IMR-90 (cell line): ENCODE results near the gene FAM193B. TPM values are rescaled to one million over a fixed set of nuclear protein-coding genes. Genes with fewer than 3 reads are reported as not detected.

Experiments
- ATAC-seq: fragments of 200-7000 bp; cut with Tn5 transposase; 2 replicates; pipeline ENCODE4 v1.9.1; 2020; ENCODE audit warnings: low read depth, mild to moderate bottlenecking, moderate library complexity
- BruUV-seq: library from RNA; stranded (reverse); fragments of 400-500 nt; replicated peaks from 2 replicates; lab custom pipeline; 2021; lab: Mats Ljungman, UMichigan
- CTCF ChIA-PET: fragments of 300-600 bp; formaldehyde crosslinking; extraction: SDS; loops from one replicate; lab custom pipeline; 2021; ENCODE audit warnings: antibody characterized with exemption; lab: Yijun Ruan, JAX
- POLR2A ChIA-PET: fragments of 300-600 bp; sonication (Branson Sonifier 250); formaldehyde crosslinking; loops from one replicate; lab custom pipeline; 2022; ENCODE audit warnings: antibody characterized with exemption; ENCODE audit not compliant: unreplicated experiment; lab: Charles Lee
- DNase-seq: peaks from one replicate; pipeline ENCODE4 v3.0.0; 2013
- H2AFZ ChIP-seq: replicated peaks from 2 replicates; pipeline ENCODE3; 2013; ENCODE audit warnings: low read length, mild to moderate bottlenecking; ENCODE audit not compliant: poor library complexity
- H2AK5ac ChIP-seq: 2 replicates; pipeline ENCODE4 v1.6.1; 2013; ENCODE audit warnings: low read depth, low read length, inconsistent platforms
- H2AK9ac ChIP-seq: replicated peaks from 2 replicates; pipeline ENCODE3; 2013; ENCODE audit warnings: mild to moderate bottlenecking, low read depth, low read length, moderate library complexity; ENCODE audit not compliant: poor library complexity
- H2BK120ac ChIP-seq: 2 replicates; pipeline ENCODE4 v1.6.1; 2013; ENCODE audit warnings: low read depth, low read length, inconsistent platforms
- H2BK15ac ChIP-seq: 3 replicates; pipeline ENCODE4 v1.6.1; 2013; ENCODE audit warnings: low read depth, low read length, inconsistent platforms
- H2BK20ac ChIP-seq: 2 replicates; pipeline ENCODE4 v1.6.1; 2013; ENCODE audit warnings: low read depth, mild to moderate bottlenecking, inconsistent platforms, low read length, moderate library complexity
- H2BK5ac ChIP-seq: 2 replicates; pipeline ENCODE4 v1.6.1; 2013; ENCODE audit warnings: mild to moderate bottlenecking, low read depth, low read length, inconsistent platforms; ENCODE audit not compliant: poor library complexity, severe bottlenecking
- H3K14ac ChIP-seq: replicated peaks from 2 replicates; pipeline ENCODE4 v1.6.1; 2013; ENCODE audit warnings: low read depth, low read length, inconsistent platforms
- H3K18ac ChIP-seq: 2 replicates; pipeline ENCODE4 v1.6.1; 2013; ENCODE audit warnings: low read depth, low read length, control low read depth
- H3K23ac ChIP-seq: 2 replicates; pipeline ENCODE4 v1.6.1; 2013; ENCODE audit warnings: low read depth, low read length, inconsistent platforms
- H3K27ac ChIP-seq: 2 replicates; pipeline ENCODE4 v1.5.1; 2013; ENCODE audit warnings: mild to moderate bottlenecking, control low read depth, low read length; ENCODE audit not compliant: insufficient read depth
- H3K27me3 ChIP-seq: 2 replicates; pipeline ENCODE4 v1.6.1; 2013; ENCODE audit warnings: low read length; ENCODE audit not compliant: control insufficient read depth, insufficient read depth
- H3K36me3 ChIP-seq: 2 replicates; pipeline ENCODE4 v1.6.1; 2013; ENCODE audit warnings: low read length, mixed read lengths; ENCODE audit not compliant: control insufficient read depth, insufficient read depth
- H3K4ac ChIP-seq: 2 replicates; pipeline ENCODE4 v1.6.1; 2013; ENCODE audit warnings: low read depth, low read length, inconsistent platforms
- H3K4me1 ChIP-seq: 2 replicates; pipeline ENCODE4 v1.6.1; 2013; ENCODE audit warnings: low read length, mixed read lengths; ENCODE audit not compliant: control insufficient read depth, insufficient read depth
- H3K4me2 ChIP-seq: 2 replicates; pipeline ENCODE4 v1.6.1; 2013; ENCODE audit warnings: low read depth, mild to moderate bottlenecking, control low read depth, low read length, moderate library complexity
- H3K4me3 ChIP-seq: 2 replicates; pipeline ENCODE4 v1.5.1; 2013; ENCODE audit warnings: low read depth, mild to moderate bottlenecking, control low read depth, low read length, moderate library complexity; ENCODE audit not compliant: insufficient read depth
- H3K56ac ChIP-seq: 2 replicates; pipeline ENCODE4 v1.6.1; 2013; ENCODE audit warnings: low read length, inconsistent platforms; ENCODE audit not compliant: insufficient read depth; ENCODE audit errors: extremely low read depth
- H3K79me1 ChIP-seq, 2 experiments: 2 replicates each; pipeline ENCODE4 v1.6.1; 2013; ENCODE audit warnings: low read length in 2 of 2, inconsistent platforms in 1 of 2, low read depth in 1 of 2
- H3K9ac ChIP-seq: 2 replicates; pipeline ENCODE4 v1.6.1; 2013; ENCODE audit warnings: low read depth, low read length, control low read depth
- H3K9me1 ChIP-seq: 2 replicates; pipeline ENCODE4 v1.6.1; 2013; ENCODE audit warnings: low read length, inconsistent platforms; ENCODE audit not compliant: insufficient read depth
- H3K9me3 ChIP-seq: 2 replicates; pipeline ENCODE4 v1.6.1; 2013; ENCODE audit warnings: low read length; ENCODE audit not compliant: control insufficient read depth, insufficient read depth
- H4K20me1 ChIP-seq: 2 replicates; pipeline ENCODE4 v1.6.1; 2013; ENCODE audit warnings: low read length, inconsistent platforms; ENCODE audit not compliant: insufficient read depth
- H4K5ac ChIP-seq: 2 replicates; pipeline ENCODE4 v1.6.1; 2013; ENCODE audit warnings: mild to moderate bottlenecking, low read depth, low read length, control low read depth
- H4K8ac ChIP-seq, 2 experiments: 2 replicates each; pipeline ENCODE4 v1.6.1; 2013; ENCODE audit warnings: low read depth in 2 of 2, low read length in 2 of 2, control low read depth in 1 of 2, inconsistent platforms in 1 of 2
- H4K91ac ChIP-seq: 2 replicates; pipeline ENCODE4 v1.6.1; 2013; ENCODE audit warnings: low read depth, low read length, inconsistent platforms; ENCODE audit not compliant: insufficient read depth
- BHLHE40 ChIP-seq: fragments of 150-350 bp; IDR thresholded peaks from 2 replicates; pipeline ENCODE4 v1.6.1; 2016; ENCODE audit warnings: mild to moderate bottlenecking, low read depth, low read length
- CEBPB ChIP-seq: IDR thresholded peaks from 2 replicates; pipeline ENCODE4 v1.6.1; 2012; ENCODE audit warnings: low read depth, low read length, improper control_type of control experiment
- CHD1 ChIP-seq: IDR thresholded peaks from 2 replicates; pipeline ENCODE4 v1.6.1; 2012; ENCODE audit warnings: low read depth, low read length, improper control_type of control experiment
- ELK1 ChIP-seq: fragments of 150-350 bp; IDR thresholded peaks from 2 replicates; pipeline ENCODE4 v1.6.1; 2016; ENCODE audit warnings: low read depth, mild to moderate bottlenecking, low read length, moderate library complexity, borderline replicate concordance
- FOS ChIP-seq: fragments of 150-350 bp; IDR thresholded peaks from 2 replicates; pipeline ENCODE4 v1.6.1; 2016; ENCODE audit warnings: low read depth, low read length
- MAFK ChIP-seq: IDR thresholded peaks from 2 replicates; pipeline ENCODE4 v1.6.1; 2012; ENCODE audit warnings: low read depth, low read length, improper control_type of control experiment
- MAZ ChIP-seq: IDR thresholded peaks from 2 replicates; pipeline ENCODE4 v1.6.1; 2012; ENCODE audit warnings: low read depth, mild to moderate bottlenecking, low read length, improper control_type of control experiment, moderate library complexity, borderline replicate concordance
- MXI1 ChIP-seq: IDR thresholded peaks from 2 replicates; pipeline ENCODE4 v1.6.1; 2012; ENCODE audit warnings: low read depth, mild to moderate bottlenecking, low read length, moderate library complexity, borderline replicate concordance
- NFE2L2 ChIP-seq: fragments of 150-350 bp; IDR thresholded peaks from 2 replicates; pipeline ENCODE4 v1.6.1; 2016; ENCODE audit warnings: low read depth, mild to moderate bottlenecking, low read length
- POLR2A ChIP-seq: IDR thresholded peaks from 2 replicates; pipeline ENCODE4 v1.6.1; 2012; ENCODE audit warnings: mild to moderate bottlenecking, low read depth, low read length
- RAD21 ChIP-seq: IDR thresholded peaks from 2 replicates; pipeline ENCODE4 v1.6.1; 2012; ENCODE audit warnings: low read length, improper control_type of control experiment
- RFX5 ChIP-seq: IDR thresholded peaks from 2 replicates; pipeline ENCODE4 v1.8.0; 2012; ENCODE audit warnings: low read depth, mild to moderate bottlenecking, low read length, moderate library complexity
- SMC3 ChIP-seq: fragments of 150-350 bp; IDR thresholded peaks from 2 replicates; pipeline ENCODE4 v1.6.1; 2016; ENCODE audit warnings: low read depth, mild to moderate bottlenecking, antibody characterized with exemption, low read length, moderate library complexity
- WGBS, 2 experiments: methylation state at CpG; one replicate each; pipeline versions ENCODE4 v1.1.5 to v1.1.7; 2013; ENCODE audit warnings: missing lambda C conversion rate in 2 of 2; ENCODE audit not compliant: insufficient read length in 1 of 2; ENCODE audit errors: extremely low coverage in 2 of 2; 5-methylcytosine and 5-hydroxymethylcytosine counted together
- dilution Hi-C: fragments of 300-500 bp; cut with HindIII; formaldehyde crosslinking; loops from one replicate; pipeline ENCODE4 v1.14.3; 2018; ENCODE audit warnings: low sequenced_read_pairs; ENCODE audit not compliant: unreplicated experiment
- in situ Hi-C: fragments of 300-500 bp; cut with MboI; formaldehyde crosslinking; loops from 3 replicates; pipeline ENCODE4 v1.14.3; 2019; ENCODE audit warnings: low sequenced_read_pairs, inconsistent platforms, mixed read lengths
- intact Hi-C: fragments of 100-400 bp; cut with micrococcal nuclease; formaldehyde crosslinking; loops from 2 replicates; pipeline ENCODE4 v1.10.0; 2022
- polyA plus RNA-seq, 3 experiments: library from polyadenylated mRNA; depleted of rRNA; stranded (reverse); fragments of >200 nt; gene quantifications; 2 replicates each; pipeline ENCODE4 v1.2.3, GENCODE V29; 2012; ENCODE audit warnings: low replicate concordance in 1 of 3
- total RNA-seq: library from RNA; depleted of rRNA; stranded (reverse); fragments of >200 nt; gene quantifications from 2 replicates; pipeline ENCODE4 v1.2.3, GENCODE V29; 2012
- TF ChIP-seq, protein P1 (sequence below): fragments of 150-350 bp; IDR thresholded peaks from 2 replicates; pipeline ENCODE4 v1.6.1; 2017; ENCODE audit warnings: mild to moderate bottlenecking, antibody characterized with exemption, low read length, low read depth

The FAM193B gene
- total and polyA plus RNA-seq, 2 of the 4 experiments (the other 2 are of a cell fraction), result 9.5 to 52.2 TPM

DNA sequence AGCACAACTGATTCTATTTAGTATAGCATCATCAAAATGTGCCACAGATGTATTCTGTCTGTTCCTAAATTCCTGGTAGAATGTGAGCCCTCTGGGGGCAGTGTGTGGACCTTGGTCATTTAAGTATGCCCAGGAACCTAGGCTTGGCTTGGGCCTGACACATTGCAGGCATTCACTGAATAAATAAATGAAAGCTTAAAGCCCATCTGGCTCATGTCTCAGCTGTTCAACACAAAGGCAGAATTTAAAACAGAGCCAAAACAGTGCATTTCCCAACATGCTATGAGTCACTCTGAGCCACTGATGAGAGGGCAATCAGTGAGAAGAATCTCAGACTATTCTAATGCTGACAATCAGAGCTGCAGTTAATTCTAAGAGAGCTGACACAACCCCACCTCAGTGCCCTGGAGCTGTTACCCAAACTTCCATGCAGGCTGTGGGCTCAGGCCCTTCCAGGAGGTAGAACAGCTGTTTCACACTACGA lies 8.1 kb downstream of the FAM193B start:
- H2AK9ac ChIP-seq, result peak overlapping the region; percentile 48
- H3K4me3 ChIP-seq, result no peak overlapping the region
- peak overlapping the region; percentile 60; the same call in 1 of the 2 replicates for H2AK5ac ChIP-seq
- peaks cover 21% of the 10 kb centered on the region for H3K4me1 ChIP-seq
- H3K27ac ChIP-seq, result peak overlapping the region; percentile 97
- ATAC-seq (peak; percentile 86), DNase-seq (peak; percentile 99)
- H4K20me1 ChIP-seq, result peaks cover 50% of the 10 kb centered on the region
- peak overlapping the region; percentile 84 for H2BK120ac ChIP-seq
- ChIA-PET CTCF (interaction anchor here (0.6 to 1.8 kb wide), 6 partner anchors 9 to 1624 kb away, joined by 3 to 10 read pairs (median 4); partner anchors contain the start of gene B4GALT7), POLR2A (interaction anchor here (0.5 to 1.0 kb wide), 3 partner anchors 39 to 457 kb away, joined by 3 to 5 read pairs (median 3); partner anchors contain the start of gene B4GALT7)
- no peak overlapping the region; the same call in 1 of the 2 replicates for H3K4me2 ChIP-seq
- 0 out of 2 replicates have a peak overlapping the region, but pooled peaks have one; percentile 36 for H4K91ac ChIP-seq
- H4K8ac ChIP-seq, result peak overlapping the region in 1 of 2 experiments; percentile 62; a peak in 2 of 4 replicates
- in situ Hi-C loops (no loop called here), intact Hi-C loops (loop anchor here (1.0 to 2.0 kb wide), 2 partner anchors 29 to 53 kb away; no protein-coding TSS in a partner anchor), dilution Hi-C loops (no loop called here)
- peak overlapping the region; percentile 98 for H2BK5ac ChIP-seq
- peak overlapping the region; percentile 63; the same call in 1 of the 2 replicates for H3K18ac ChIP-seq
- peaks cover 3% of the 10 kb centered on the region; the same call in 1 of the 2 replicates for H3K36me3 ChIP-seq
- H3K4ac ChIP-seq, result peak overlapping the region; percentile 82
- H3K9me3 ChIP-seq, result no peaks in the 10 kb centered on the region
- WGBS, 2 experiments, result no CpG with 5 or more reads among the region's 1 CpG
- H2BK20ac ChIP-seq, result peak overlapping the region; percentile 92
- H3K56ac ChIP-seq, result peak overlapping the region; percentile 44; the same call in 1 of the 2 replicates
- H4K5ac ChIP-seq, result no peak overlapping the region
- H3K14ac ChIP-seq, result peak overlapping the region; percentile 54; the same call in 1 of the 2 replicates
- no peaks in the 10 kb centered on the region for H3K27me3 ChIP-seq
- no peak overlapping the region for H3K9ac ChIP-seq
- H3K23ac ChIP-seq, result peak overlapping the region; percentile 5; the same call in 1 of the 2 replicates
- H3K9me1 ChIP-seq, result peaks cover 23% of the 10 kb centered on the region
- peak overlapping the region; percentile 31; the same call in 2 of the 3 replicates for H2BK15ac ChIP-seq
- H3K79me1 ChIP-seq, result peaks cover 21 to 73% of the 10 kb centered on the region in 2 experiments
- no TSS peak for BruUV-seq
- H2AFZ ChIP-seq, result peak overlapping the region; percentile 39
- TF ChIP-seq MAZ (no peak; the same call in 1 of the 2 replicates), MAFK (no peak; the same call in 1 of the 2 replicates), RFX5 (no peak), POLR2A (0 out of 2 replicates have a peak, but pooled peaks have one; percentile 20), FOS (peak; percentile 97), SMC3 (no peak), BHLHE40 (0 out of 2 replicates have a peak, but pooled peaks have one; percentile 27), RAD21 (no peak; the same call in 1 of the 2 replicates), CHD1 (0 out of 2 replicates have a peak, but pooled peaks have one; percentile 70), MXI1 (no peak), NFE2L2 (peak; percentile 60; the same call in 1 of the 2 replicates), ELK1 (no peak), CEBPB (peak; percentile 98)
- TF ChIP-seq, protein P1, sequence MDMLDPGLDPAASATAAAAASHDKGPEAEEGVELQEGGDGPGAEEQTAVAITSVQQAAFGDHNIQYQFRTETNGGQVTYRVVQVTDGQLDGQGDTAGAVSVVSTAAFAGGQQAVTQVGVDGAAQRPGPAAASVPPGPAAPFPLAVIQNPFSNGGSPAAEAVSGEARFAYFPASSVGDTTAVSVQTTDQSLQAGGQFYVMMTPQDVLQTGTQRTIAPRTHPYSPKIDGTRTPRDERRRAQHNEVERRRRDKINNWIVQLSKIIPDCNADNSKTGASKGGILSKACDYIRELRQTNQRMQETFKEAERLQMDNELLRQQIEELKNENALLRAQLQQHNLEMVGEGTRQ, result 0 out of 2 replicates have a peak, but pooled peaks have one; percentile 34
